GM12874 (cell line): Measurements from ENCODE around the gene CHPF.

Source experiments
- CTCF ChIP-seq: IDR thresholded peaks from 2 replicates; pipeline ENCODE4 v1.5.1; 2011; ENCODE audit warnings: low read depth, mild to moderate bottlenecking, control low read depth, low read length, moderate library complexity; ENCODE audit not compliant: insufficient read depth

The CHPF gene

GRCh38 chr2:219530048-219530963, 13.3 kb downstream of the CHPF start:
- peak; percentile 92 for TF ChIP-seq CTCF

GRCh38 chr2:219527472-219527871, 16.1 kb downstream of the CHPF start:
- no peak for TF ChIP-seq CTCF

- no peak for TF ChIP-seq CTCF
Observed at GRCh38 chr2:219527076-219527394, 16.6 kb downstream of the CHPF start.

GRCh38 chr2:219526320-219527075, 17.1 kb downstream of the CHPF start:
- TF ChIP-seq CTCF, result no peak

GRCh38 chr2:219525533-219526232, 17.9 kb downstream of the CHPF start:
- no peak for TF ChIP-seq CTCF

- TF ChIP-seq CTCF, result no peak
Observed at GRCh38 chr2:219524817-219525216, 18.8 kb downstream of the CHPF start.
